Measurements from ENCODE around the gene TMEM178B.

The TMEM178B gene

DNA sequence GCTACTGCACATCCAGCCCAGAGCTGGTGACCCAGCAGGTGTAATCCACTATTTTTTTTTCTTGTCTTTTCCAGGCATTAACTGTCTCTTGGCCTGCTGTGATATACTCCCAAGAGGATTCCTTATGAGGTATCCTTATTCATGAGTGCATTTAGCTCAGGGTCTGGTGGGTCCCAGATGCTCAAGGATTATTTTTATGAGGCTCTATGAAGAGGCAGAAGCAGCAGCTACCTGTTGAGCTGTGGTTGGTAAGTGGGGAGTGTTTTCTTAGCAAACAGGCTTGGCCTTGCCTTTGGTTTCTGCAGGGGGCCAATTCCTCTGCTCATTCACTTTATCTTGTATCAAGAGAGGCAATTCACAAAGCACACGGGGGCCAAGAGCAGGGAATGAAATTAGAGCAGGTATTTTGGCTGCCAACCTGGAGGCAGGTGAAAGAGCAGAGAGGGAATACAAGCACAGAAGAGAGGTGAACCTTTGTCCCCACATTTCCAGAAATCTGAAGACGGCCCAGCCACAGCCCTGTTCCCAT lies 221.6 kb downstream of the TMEM178B start:
- no peaks in the 10 kb centered on the region for H3K27me3 ChIP-seq
- no peak overlapping the region for H3K4me3 ChIP-seq (ENCODE audit: low read depth in 1 of 2, low read length in 1 of 2)
- H3K36me3 ChIP-seq, result no peaks in the 10 kb centered on the region
- H3K27ac ChIP-seq, result no peak overlapping the region
- H3K9me3 ChIP-seq, result no peaks in the 10 kb centered on the region
- TF ChIP-seq, protein P1, sequence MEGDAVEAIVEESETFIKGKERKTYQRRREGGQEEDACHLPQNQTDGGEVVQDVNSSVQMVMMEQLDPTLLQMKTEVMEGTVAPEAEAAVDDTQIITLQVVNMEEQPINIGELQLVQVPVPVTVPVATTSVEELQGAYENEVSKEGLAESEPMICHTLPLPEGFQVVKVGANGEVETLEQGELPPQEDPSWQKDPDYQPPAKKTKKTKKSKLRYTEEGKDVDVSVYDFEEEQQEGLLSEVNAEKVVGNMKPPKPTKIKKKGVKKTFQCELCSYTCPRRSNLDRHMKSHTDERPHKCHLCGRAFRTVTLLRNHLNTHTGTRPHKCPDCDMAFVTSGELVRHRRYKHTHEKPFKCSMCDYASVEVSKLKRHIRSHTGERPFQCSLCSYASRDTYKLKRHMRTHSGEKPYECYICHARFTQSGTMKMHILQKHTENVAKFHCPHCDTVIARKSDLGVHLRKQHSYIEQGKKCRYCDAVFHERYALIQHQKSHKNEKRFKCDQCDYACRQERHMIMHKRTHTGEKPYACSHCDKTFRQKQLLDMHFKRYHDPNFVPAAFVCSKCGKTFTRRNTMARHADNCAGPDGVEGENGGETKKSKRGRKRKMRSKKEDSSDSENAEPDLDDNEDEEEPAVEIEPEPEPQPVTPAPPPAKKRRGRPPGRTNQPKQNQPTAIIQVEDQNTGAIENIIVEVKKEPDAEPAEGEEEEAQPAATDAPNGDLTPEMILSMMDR (IDR thresholded peaks at IDR 0.05), result no peak
- no peaks in the 10 kb centered on the region for H3K4me1 ChIP-seq (ENCODE audit: control insufficient read depth in 1 of 2, insufficient read depth in 1 of 2, low read depth in 1 of 2, low read length in 1 of 2)

DNA sequence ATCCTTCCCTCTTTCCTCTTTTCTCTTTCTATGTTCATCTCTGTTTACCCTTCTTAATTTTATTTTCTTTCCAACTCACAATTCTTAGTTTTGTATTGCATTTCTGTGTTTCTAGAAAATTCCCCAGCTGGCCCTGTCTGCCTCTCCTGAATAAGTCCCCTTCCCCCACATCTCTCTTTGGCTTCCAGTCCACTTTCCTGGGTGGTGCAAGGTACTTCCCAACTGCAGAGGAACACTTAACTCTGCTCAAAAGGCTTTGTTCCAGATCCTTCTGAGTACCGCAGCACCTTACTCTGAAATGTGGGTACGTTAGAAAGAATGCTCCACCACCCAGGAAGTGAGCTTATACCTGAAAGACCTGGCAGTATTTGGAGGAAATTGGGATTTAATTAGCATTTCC lies 227.0 kb downstream of the TMEM178B start:
- Histone ChIP-seq H3K27me3 (no peaks in the 10 kb centered on the region), H3K36me3 (no peaks in the 10 kb centered on the region)
- TF ChIP-seq, protein P1 (IDR thresholded peaks at IDR 0.05), result no peak

GRCh38 chr7:141301544-141301943 lies 227.7 kb downstream of the TMEM178B start:
- Histone ChIP-seq H3K9me3 (no peaks in the 10 kb centered on the region), H3K27me3 (no peaks in the 10 kb centered on the region), H3K27ac (no peak overlapping the region), H3K36me3 (no peaks in the 10 kb centered on the region), H3K4me3 (ENCODE audit: low read depth in 1 of 2, low read length in 1 of 2) (no peak overlapping the region), H3K4me1 (ENCODE audit: control insufficient read depth in 1 of 2, insufficient read depth in 1 of 2, low read depth in 1 of 2, low read length in 1 of 2) (no peaks in the 10 kb centered on the region)
- TF ChIP-seq, protein P1 (IDR thresholded peaks at IDR 0.05), result no peak

More for the DNA sequence above, 227.0 kb downstream of the TMEM178B start:
- Histone ChIP-seq H3K4me3 (ENCODE audit: low read depth in 1 of 2, low read length in 1 of 2) (no peak overlapping the region), H3K4me1 (ENCODE audit: control insufficient read depth in 1 of 2, insufficient read depth in 1 of 2, low read depth in 1 of 2, low read length in 1 of 2) (no peaks in the 10 kb centered on the region), H3K27ac (no peak overlapping the region), H3K9me3 (no peaks in the 10 kb centered on the region)

DNA sequence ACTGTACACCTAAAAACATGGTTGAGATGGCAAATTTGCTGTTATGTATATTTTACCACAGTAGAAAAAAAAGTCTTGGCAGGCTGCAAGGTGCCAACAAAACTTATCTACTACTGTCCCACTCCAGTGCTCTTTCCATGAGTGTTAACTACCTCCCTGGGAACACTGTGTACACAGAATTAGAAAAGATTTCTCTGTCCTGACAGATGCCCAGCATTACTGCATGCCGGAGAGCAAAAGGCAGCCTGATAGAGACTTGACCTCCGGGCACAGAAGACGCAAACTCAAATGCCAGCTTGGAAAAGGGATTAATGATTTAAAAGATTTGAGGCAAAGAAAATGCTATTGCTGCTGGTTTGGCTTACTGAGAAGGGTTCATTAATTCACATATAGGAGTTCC lies 228.8 kb downstream of the TMEM178B start:
- TF ChIP-seq, protein P1 (IDR thresholded peaks at IDR 0.05), result no peak
- no peaks in the 10 kb centered on the region for H3K36me3 ChIP-seq
- H3K4me1 ChIP-seq (ENCODE audit: control insufficient read depth in 1 of 2, insufficient read depth in 1 of 2, low read depth in 1 of 2, low read length in 1 of 2), result no peaks in the 10 kb centered on the region
- H3K27ac ChIP-seq, result no peak overlapping the region
- H3K9me3 ChIP-seq, result no peaks in the 10 kb centered on the region
- H3K27me3 ChIP-seq, result no peaks in the 10 kb centered on the region
- no peak overlapping the region for H3K4me3 ChIP-seq (ENCODE audit: low read depth in 1 of 2, low read length in 1 of 2)

- TF ChIP-seq, protein P1 (IDR thresholded peaks at IDR 0.05), result no peak
- no peaks in the 10 kb centered on the region for H3K27me3 ChIP-seq
- H3K4me1 ChIP-seq (ENCODE audit: control insufficient read depth in 1 of 2, insufficient read depth in 1 of 2, low read depth in 1 of 2, low read length in 1 of 2), result no peaks in the 10 kb centered on the region
- no peaks in the 10 kb centered on the region for H3K36me3 ChIP-seq
- no peak overlapping the region for H3K4me3 ChIP-seq (ENCODE audit: low read depth in 1 of 2, low read length in 1 of 2)
- H3K9me3 ChIP-seq, result no peaks in the 10 kb centered on the region
- no peak overlapping the region for H3K27ac ChIP-seq
Measured at GRCh38 chr7:141304291-141304690, 230.4 kb downstream of the TMEM178B start.

GRCh38 chr7:141306081-141306480 lies 232.2 kb downstream of the TMEM178B start:
- TF ChIP-seq, protein P1 (IDR thresholded peaks at IDR 0.05), result no peak
- no peaks in the 10 kb centered on the region for H3K9me3 ChIP-seq
- no peak overlapping the region for H3K27ac ChIP-seq
- no peaks in the 10 kb centered on the region for H3K36me3 ChIP-seq
- H3K27me3 ChIP-seq, result no peaks in the 10 kb centered on the region
- H3K4me3 ChIP-seq (ENCODE audit: low read depth in 1 of 2, low read length in 1 of 2), result no peak overlapping the region
- H3K4me1 ChIP-seq (ENCODE audit: control insufficient read depth in 1 of 2, insufficient read depth in 1 of 2, low read depth in 1 of 2, low read length in 1 of 2), result no peaks in the 10 kb centered on the region

All from neutrophil (primary cell).